GM21576 (cell line): ENCODE measurements around the gene ZNF862.

Source experiments
- ATAC-seq: cut with Tn5 transposase; IDR thresholded peaks from one replicate; pipeline ENCODE4 v1.9.1; 2021; ENCODE audit warnings: mild to moderate bottlenecking, moderate library complexity; ENCODE audit not compliant: unreplicated experiment

ZNF862 gene

GRCh38 chr7:149864023-149864422 lies 25.8 kb downstream of the ZNF862 start:
- no peak for ATAC-seq

- ATAC-seq, result no peak
Measured at GRCh38 chr7:149864751-149865150, 26.6 kb downstream of the ZNF862 start.

- ATAC-seq, result no peak
Measured at GRCh38 chr7:149865437-149865836, 27.3 kb downstream of the ZNF862 start.

- ATAC-seq, result no peak
Measured at GRCh38 chr7:149866139-149866778, 28.1 kb downstream of the ZNF862 start.

- no peak for ATAC-seq
Measured at GRCh38 chr7:149866779-149867447, 28.7 kb downstream of the ZNF862 start.

- ATAC-seq, result no peak
Measured at GRCh38 chr7:149867762-149868622, 29.8 kb downstream of the ZNF862 start.

- no peak for ATAC-seq
Measured at GRCh38 chr7:149868623-149869290, 30.6 kb downstream of the ZNF862 start.

- ATAC-seq, result no peak
Measured at GRCh38 chr7:149869291-149869650, 31.1 kb downstream of the ZNF862 start.

GRCh38 chr7:149869867-149870266 lies 31.7 kb downstream of the ZNF862 start:
- no peak for ATAC-seq

- no peak for ATAC-seq
Measured at GRCh38 chr7:149870274-149870673, 32.1 kb downstream of the ZNF862 start.

GRCh38 chr7:149870701-149871483 lies 32.7 kb downstream of the ZNF862 start:
- no peak for ATAC-seq

GRCh38 chr7:149871576-149871975 lies 33.4 kb downstream of the ZNF862 start:
- ATAC-seq, result no peak

GRCh38 chr7:149872419-149873073 lies 34.4 kb downstream of the ZNF862 start:
- ATAC-seq, result no peak

- peak; percentile 86 for ATAC-seq
Measured at GRCh38 chr7:149873074-149873969, 35.1 kb downstream of the ZNF862 start, which contains the start of gene ATP6V0E2. ATP6V0E2 (plus strand) TSS chr7:149873969; CDS start chr7:149874066, 97 bp downstream.

GRCh38 chr7:149873970-149874643 lies 35.9 kb downstream of the ZNF862 start:
- ATAC-seq, result no peak

GRCh38 chr7:149874644-149875028 lies 36.5 kb downstream of the ZNF862 start:
- ATAC-seq, result no peak

GRCh38 chr7:149875396-149875795 lies 37.2 kb downstream of the ZNF862 start:
- ATAC-seq, result no peak

- ATAC-seq, result no peak
Measured at GRCh38 chr7:149877890-149878522, 39.8 kb downstream of the ZNF862 start.
